Activated CD8-positive, alpha-beta memory T cell treated with anti-CD3 and anti-CD28 coated beads for 1 hour (primary cell): Measurements from ENCODE around the gene LSS.
"Not testable (repeated sequence)": the region's sequence is repeated elsewhere in the genome, so short reads cannot be mapped to it uniquely, and the experiment has no call there.

ENCODE experiments used
- DNase-seq, 2 donors: peaks; one replicate each; pipeline ENCODE4 v3.0.0-alpha.2; 2020; ENCODE audit warnings: low read depth in 1 of 2; ENCODE audit errors: extremely low read depth in 1 of 2

LSS gene

DNA sequence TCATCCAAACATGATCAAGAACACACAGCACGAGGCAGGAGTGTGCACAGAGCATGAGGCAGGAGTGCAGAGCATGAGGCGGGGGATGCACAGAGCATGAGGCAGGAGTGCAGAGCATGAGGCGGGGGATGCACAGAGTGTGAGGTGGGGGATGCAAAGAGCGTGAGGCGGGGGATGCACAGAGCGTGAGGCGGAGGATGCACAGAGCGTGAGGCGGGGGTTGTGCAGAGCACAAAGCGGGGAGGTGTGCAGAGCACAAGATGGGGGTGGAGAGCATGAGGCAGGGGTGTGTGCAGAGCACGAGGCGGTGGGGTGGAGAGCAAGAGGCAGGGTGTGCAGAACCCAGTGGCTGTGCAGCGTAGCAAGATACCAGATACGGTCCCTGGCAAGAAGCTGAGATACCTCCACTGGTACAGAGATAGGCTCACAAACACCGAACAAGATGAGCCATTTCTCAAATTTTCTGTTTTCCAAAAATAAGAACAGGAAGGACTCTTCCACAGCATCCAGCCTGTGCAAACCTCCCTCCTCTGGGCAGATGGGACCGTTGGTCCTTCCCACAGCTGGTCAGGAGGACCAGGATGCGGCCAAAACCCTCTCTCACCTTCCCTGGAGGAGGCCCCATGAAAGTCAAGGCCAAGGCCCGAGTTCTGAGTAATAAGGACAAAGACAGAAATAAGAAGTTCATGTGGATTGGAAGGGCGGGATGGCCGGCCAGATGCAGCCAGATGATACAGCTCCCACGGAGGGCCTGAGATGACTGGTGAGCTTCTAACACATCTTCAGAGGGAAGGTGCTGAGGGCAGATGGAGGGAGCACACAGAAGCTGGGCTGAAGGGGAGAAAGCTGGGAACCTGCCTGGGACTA lies 56.3 kb downstream of the LSS start:
- no peak for DNase-seq

DNA sequence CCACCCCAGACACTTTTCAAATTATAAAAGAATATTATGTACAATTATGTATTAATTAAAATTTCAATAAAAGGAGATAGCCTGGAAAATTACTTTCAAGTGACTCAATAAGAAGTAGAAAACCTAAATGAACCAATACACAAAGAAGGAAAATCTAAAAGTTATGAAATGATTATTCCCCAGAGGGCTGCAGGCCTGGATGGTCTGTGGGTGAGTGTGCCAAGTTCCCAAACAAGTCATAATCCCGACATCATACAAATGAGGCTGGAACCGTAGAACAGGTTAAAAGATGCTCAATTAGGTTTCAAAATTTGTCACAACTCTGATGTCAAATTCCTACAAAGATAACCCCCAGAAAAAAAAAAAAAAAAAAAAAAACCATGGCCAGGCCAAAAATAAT lies 57.0 kb downstream of the LSS start:
- DNase-seq, result no peak

GRCh38 chr21:46170436-46171193 lies 58.0 kb downstream of the LSS start:
- not testable (repeated sequence) for DNase-seq

- no peak for DNase-seq
These were observed 59.8 kb downstream of the LSS start for GRCh38 chr21:46168659-46169386.

GRCh38 chr21:46168238-46168637 lies 60.3 kb downstream of the LSS start:
- DNase-seq, result no peak

- no peak for DNase-seq
These were observed 63.5 kb downstream of the LSS start for GRCh38 chr21:46165098-46165497.

- no peak for DNase-seq
These were observed 65.2 kb downstream of the LSS start for GRCh38 chr21:46163380-46163779.

DNA sequence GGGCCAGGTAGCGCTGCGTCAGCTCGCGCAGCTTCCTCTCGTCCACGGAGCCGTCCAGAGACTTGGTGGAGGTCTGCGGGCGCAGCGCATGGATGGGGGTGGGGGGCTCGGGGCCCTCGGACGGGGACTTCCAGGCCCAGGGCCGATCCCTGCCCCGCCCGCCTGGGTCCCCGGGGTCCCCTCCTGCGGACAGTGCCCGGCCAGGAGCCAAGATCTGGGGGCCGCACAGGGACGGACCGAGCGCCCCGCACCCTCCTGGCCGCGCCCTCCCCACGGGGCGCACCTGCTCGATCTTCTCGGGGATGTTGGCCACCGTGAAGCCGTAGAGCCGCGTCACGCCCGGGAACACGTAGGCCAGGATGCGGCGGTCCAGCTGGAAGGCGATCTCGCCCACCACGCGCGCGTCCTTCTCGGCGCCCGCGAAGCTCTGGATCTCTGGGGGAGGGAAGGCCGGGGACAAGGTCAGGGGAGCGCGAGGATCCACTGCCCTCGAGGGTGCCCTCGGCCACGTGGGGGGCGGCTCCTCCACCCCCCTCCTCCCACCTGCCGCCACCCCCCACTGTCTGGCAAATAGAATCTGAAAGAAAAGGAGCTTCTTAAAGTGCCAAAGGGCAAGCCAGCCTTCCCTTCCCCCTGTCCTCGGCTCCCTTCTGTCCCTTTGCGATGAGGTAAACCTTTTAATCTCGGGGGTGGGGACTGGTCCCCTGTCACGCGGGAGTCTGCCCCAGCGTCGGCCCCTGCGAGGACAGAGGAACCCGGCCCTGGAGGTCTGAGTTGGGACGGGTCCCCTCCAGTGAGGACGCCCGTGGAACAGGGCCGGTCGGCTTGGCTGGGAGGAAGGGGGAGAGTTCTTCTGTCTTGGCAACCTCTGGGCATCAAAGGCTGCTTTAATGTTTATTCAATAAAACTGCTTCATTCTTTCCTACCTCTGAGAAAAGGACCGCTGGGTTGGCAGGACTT lies 66.7 kb downstream of the LSS start:
- no peak for DNase-seq

DNA sequence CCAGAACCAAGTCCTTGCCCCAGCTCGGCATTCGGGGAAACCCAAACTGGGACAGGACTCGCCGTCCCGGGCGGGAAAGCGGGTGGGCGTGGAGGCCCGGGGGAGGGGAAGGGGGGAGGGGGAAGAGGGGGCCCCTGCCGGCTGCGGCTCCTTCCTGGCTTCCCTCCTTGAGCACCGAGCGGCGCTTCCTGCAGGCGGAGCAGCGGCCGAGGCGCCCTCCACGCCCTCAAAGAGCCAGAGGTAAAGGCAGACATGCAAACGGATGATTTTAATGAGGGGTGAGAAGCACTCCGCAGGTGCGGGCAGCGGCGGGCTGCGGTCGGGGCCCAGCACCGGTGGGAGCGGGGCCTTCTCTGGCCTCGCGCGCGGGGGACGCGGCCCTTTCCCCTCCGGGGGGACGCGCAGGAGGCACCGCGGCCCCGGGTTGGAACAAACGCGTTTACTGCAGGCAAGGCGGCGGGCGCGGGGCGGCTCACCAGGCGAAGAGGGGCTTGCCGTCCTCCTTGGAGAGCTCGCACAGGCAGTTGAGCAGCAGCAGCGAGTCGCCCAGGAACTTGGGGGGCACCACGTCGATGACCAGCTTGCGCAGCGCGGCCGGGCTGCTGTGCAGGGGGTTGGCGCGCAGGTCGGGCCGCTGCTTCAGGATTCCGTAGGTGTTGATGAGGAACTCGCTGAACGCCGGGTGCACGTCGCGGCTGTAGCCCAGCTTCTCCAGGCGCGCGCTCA lies 67.5 kb downstream of the LSS start:
- no peak for DNase-seq

DNA sequence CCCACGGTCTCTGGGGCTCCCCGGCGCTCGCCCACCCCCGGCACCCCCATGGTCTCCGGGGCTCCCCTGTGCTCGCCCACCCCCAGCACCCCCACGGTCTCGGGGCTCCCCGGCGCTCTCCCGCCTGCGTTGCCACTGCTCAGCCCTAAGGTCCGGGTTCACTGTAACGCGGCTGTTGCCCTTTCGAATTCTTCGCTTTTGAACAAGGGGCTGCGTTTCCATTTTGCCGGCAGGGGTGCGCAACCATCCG lies 68.0 kb downstream of the LSS start:
- no peak for DNase-seq

DNA sequence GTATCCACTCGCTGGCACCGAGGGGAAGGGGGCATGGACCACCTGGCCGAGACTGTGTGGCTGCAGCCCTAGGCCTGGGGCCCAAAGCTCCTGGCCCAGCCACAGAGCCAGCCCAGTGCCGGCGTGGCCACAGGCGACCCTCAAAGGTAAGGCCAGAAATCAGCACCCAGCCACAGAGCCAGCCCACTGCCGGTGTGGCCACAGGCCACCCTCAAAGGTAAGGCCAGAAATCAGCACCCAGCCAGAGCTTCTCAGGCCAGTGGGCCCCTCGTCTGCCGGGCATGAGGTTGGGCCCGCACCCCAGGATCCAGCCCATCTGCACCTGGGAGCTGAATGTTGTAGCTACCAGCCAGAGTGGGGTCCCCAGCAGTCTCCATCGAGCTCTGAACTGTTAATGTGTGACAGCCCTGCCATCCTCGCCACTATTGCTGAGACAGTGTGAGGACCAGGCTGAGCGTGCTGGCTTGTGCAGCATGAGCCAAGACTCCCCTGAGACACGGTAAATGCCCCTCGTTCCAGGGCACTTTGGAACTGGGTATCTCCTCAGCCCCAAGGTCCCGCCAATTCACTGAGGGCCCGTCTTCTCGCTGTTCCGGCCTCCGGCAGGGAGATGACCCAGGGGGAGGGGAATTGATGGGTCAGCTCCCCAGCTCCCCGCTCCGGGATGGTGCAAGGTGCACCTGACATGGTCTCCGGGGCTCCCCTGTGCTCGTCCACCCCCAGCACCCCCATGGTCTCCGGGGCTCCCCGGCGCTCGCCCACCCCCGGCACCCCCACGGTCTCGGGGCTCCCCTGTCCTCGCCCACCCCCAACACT lies 68.5 kb downstream of the LSS start:
- DNase-seq, result no peak

DNA sequence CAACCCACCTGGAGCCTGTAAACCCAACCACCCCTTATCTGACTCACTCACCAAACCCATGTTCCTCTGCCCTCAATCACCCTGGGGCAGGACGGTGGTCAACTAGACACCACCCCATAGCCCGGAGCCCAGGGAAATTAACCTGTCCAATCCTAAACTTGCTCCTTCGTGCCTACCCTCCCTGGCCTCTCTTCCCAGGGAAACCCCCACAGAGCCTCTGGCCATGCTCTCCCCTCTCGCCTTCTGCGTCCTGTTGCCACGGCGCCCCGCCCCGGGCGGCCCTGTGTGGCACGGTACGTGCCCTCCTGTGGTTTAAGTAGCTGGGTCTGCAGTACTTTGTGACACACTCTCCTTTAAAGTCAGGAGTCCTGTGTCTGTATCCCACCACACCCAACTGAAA lies 69.2 kb downstream of the LSS start:
- DNase-seq, result no peak

DNA sequence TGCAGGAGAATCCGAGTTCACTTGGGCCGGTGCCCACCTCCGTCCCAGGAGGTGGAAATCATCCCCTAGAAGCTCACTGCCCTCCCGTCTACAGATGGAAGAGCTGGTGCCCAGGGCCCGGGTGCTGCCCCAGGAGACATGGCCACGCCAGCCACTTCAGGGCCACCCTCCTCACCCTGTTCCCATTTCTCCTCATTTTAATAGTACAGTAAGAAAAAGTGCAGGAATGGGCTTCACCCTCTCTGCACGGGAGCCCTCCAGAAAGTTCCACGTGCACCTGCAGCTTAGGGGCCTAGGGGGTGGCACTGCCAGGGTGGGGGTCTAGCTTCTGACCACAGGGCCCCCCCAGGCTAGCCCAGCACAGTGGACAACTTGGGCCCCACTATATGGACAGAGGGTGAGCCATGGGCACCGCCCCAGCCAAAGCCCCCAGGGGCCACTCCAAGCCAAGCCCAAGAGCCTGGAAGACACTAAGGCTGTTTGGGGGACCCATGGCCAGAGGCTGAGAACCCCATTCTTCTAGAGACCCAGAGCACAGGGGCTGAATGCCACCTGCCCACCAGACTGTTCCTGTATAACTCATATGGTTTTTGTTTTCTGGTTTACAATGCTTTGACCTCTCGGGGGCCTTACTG lies 69.8 kb downstream of the LSS start:
- no peak for DNase-seq

GRCh38 chr21:46157987-46158451 lies 70.6 kb downstream of the LSS start:
- DNase-seq, result no peak

DNA sequence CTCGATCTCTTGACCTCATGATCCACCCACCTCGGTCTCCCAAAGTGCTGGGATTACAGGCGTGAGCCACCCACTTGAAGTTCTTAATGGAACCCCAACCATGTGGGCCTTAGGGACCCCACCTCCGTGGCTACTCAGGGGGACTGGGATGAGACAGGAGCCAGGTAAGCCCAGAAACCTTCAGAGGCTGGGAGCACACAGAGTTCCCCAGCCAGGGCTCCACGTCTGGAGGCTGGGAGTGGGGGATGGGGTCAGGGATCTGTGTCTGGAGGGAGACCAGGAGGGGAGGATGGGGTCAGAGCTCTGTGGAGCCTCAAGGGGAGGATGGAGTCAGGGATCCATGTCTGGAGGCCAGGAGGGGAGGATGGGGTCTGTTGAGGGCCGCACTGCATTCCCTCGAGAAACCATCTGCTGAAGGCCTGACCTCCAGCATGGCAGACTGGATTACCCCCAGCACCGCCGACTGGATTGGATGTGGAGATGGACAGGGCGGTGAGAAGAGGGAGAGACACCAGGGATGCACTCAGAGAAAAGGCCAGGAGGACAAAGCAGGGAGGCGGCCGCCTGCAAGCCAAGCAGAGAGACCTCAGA lies 71.1 kb downstream of the LSS start:
- no peak for DNase-seq

- DNase-seq, result no peak
These were observed 71.9 kb downstream of the LSS start for GRCh38 chr21:46156678-46157077.

- DNase-seq, result no peak
These were observed 72.3 kb downstream of the LSS start for GRCh38 chr21:46156378-46156645.

- DNase-seq, result no peak
These were observed 72.8 kb downstream of the LSS start, which contains the start of gene FTCD for GRCh38 chr21:46155514-46156377. TSS of gene FTCD (minus strand) at chr21:46155579. CDS start at chr21:46155523, 56 bp downstream.
